GM20000 (cell line): ENCODE results near the gene KNSTRN.

Experiments used
- DNase-seq: peaks from one replicate; pipeline ENCODE4 v3.0.0; 2012; ENCODE audit warnings: low spot score
- TF ChIP-seq, protein P1 (sequence below): IDR thresholded peaks from 2 replicates; pipeline ENCODE4 v1.5.1; 2012; ENCODE audit warnings: mild to moderate bottlenecking, control low read depth; ENCODE audit errors: extremely low read depth, missing control alignments

KNSTRN gene

DNA sequence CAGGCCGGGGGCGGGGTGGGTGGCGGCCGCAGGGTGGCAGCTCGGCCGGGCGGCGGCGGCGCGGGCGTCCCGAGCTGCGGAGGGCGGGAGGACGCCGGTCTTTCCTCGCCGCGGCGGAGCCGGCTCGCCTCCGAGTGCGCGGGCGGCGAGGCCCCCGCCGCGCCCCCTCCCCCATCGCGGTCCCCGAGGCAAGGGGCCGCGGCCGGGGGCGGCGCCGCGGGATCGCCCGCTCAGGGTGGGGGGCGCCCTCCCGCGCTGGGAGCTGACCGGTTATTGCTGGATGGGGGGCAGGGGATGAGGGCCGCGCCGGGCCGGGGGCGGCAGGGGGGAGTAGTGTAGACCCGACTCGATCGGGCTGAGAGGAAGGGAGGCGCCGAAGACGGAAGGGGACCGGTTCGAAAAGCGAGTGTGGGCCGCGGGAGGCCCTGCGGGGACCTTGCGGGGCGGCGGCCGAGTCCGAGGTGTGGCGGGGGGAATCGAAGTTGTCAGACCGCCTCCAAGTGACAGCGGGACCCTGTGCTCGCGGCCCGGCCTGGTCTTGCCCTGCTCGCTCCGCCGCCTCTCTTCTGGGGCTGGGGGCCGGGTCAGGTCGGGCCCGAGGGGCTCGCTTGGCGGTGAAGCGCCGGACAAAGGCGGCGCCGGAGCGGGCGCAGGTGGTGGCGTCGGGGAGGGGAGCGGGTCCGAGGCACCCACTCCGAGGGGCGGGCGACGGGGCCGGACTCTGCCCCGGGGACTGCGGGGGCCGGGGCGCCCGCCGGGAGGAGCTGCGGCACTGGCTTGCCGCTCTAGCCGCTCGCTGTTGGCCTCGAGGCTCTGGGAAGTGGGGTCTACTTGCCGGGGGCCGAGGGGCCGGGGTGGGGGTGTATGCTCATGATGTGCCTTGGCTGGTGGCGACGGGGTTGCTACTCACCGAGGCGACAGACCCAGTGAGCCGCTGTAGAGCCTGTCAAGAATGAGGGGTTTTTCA, 59.3 kb downstream of the KNSTRN start:
- peak; percentile 67 for DNase-seq

DNA sequence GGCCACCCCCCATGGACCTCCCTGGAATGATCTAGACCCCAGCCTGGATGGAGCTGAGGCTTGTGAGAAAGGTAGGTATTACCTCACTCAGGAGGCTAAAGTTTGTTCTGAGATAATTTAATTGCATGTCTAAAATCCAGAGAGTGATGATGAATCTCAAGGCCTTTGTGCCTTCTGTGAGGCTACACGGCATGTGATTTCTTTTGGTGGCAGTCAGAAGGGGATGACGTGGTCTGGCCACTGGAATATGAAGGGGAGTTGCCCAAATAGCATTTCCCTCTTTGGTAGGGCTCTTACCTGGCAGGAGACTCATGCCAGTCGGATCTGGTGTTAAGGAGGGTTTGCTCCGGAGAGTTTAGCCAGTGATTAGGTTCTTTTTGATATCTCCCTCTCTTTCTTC, 60.7 kb downstream of the KNSTRN start:
- no peak for DNase-seq
- TF ChIP-seq, protein P1, sequence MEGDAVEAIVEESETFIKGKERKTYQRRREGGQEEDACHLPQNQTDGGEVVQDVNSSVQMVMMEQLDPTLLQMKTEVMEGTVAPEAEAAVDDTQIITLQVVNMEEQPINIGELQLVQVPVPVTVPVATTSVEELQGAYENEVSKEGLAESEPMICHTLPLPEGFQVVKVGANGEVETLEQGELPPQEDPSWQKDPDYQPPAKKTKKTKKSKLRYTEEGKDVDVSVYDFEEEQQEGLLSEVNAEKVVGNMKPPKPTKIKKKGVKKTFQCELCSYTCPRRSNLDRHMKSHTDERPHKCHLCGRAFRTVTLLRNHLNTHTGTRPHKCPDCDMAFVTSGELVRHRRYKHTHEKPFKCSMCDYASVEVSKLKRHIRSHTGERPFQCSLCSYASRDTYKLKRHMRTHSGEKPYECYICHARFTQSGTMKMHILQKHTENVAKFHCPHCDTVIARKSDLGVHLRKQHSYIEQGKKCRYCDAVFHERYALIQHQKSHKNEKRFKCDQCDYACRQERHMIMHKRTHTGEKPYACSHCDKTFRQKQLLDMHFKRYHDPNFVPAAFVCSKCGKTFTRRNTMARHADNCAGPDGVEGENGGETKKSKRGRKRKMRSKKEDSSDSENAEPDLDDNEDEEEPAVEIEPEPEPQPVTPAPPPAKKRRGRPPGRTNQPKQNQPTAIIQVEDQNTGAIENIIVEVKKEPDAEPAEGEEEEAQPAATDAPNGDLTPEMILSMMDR = no peak

More for the DNA sequence above, 59.3 kb downstream of the KNSTRN start:
- TF ChIP-seq, protein P1 = no peak

DNA sequence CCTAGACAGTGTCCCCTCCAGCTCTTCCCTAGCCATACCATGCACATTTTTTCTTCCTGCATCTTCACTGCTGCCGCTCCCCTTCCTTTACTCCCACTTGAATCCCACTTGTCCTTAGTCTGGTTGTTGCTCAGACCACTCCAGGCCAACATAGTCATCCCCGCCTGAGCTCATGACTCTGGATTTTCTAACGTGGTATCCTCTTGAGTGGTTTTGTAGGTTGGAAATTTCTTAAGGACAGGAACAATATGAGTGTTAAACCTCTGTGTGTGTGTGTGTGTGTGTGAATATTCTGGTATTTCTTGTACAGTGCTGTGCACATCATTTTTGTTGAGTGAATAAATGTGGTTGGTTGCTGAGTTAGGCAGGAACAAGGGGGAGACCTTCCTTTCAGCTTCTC, 61.3 kb downstream of the KNSTRN start:
- TF ChIP-seq, protein P1 = no peak
- no peak for DNase-seq
